ENCODE results near the gene LYPD8. TPM values are rescaled to one million over a fixed set of nuclear protein-coding genes. Genes with fewer than 3 reads are reported as not detected.

Gene LYPD8
- total RNA-seq, 4 donors from 2014 or later = 0.57 TPM; not detected in 3

DNA sequence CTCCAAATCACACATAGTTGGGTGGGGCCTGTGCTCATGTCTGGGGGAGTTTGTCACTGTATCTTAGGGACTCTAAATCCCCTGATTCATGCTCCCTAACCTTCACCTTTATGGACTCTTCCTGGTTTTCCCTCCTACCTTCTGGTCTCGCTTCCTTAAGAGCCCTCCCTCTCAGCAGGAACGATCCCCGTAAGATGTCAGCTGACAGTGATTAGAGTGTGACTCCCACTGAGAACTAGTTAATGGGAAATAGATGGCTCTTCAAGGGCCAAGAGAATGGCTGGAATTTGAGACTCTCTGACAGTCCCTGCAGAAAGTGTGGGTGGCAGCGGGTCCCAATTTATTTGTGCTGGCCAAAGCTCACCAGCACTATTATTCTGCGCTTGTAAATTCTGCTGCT is 22.0 kb downstream of the LYPD8 start:
- Histone ChIP-seq H3K27me3 (peaks cover 0 to 9% (median 0%) of the 10 kb centered on the region in 4 donors), H3K27ac (replicated peaks in 1 of 4) (no peak overlapping the region), H3K4me1 (no peaks in the 10 kb centered on the region), H3K4me3 (no peak overlapping the region), H3K9me3 (no peaks in the 10 kb centered on the region), H3K36me3 (no peaks in the 10 kb centered on the region)
- DNase-seq (ENCODE audit: extremely low spot score) = no peak
- TF ChIP-seq POLR2AphosphoS5 (IDR thresholded peaks at IDR 0.05) (no peak), POLR2A (IDR thresholded peaks at IDR 0.05; ENCODE audit: low read depth) (no peak), EP300 (IDR thresholded peaks at IDR 0.05) (no peak)
- TF ChIP-seq, protein P1, sequence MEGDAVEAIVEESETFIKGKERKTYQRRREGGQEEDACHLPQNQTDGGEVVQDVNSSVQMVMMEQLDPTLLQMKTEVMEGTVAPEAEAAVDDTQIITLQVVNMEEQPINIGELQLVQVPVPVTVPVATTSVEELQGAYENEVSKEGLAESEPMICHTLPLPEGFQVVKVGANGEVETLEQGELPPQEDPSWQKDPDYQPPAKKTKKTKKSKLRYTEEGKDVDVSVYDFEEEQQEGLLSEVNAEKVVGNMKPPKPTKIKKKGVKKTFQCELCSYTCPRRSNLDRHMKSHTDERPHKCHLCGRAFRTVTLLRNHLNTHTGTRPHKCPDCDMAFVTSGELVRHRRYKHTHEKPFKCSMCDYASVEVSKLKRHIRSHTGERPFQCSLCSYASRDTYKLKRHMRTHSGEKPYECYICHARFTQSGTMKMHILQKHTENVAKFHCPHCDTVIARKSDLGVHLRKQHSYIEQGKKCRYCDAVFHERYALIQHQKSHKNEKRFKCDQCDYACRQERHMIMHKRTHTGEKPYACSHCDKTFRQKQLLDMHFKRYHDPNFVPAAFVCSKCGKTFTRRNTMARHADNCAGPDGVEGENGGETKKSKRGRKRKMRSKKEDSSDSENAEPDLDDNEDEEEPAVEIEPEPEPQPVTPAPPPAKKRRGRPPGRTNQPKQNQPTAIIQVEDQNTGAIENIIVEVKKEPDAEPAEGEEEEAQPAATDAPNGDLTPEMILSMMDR (IDR thresholded peaks at IDR 0.05) = no peak
- intact Hi-C loops (cut with DNase I) = no loop called here
- 87% methylated on average over 5 of the region's 5 CpGs for WGBS

DNA sequence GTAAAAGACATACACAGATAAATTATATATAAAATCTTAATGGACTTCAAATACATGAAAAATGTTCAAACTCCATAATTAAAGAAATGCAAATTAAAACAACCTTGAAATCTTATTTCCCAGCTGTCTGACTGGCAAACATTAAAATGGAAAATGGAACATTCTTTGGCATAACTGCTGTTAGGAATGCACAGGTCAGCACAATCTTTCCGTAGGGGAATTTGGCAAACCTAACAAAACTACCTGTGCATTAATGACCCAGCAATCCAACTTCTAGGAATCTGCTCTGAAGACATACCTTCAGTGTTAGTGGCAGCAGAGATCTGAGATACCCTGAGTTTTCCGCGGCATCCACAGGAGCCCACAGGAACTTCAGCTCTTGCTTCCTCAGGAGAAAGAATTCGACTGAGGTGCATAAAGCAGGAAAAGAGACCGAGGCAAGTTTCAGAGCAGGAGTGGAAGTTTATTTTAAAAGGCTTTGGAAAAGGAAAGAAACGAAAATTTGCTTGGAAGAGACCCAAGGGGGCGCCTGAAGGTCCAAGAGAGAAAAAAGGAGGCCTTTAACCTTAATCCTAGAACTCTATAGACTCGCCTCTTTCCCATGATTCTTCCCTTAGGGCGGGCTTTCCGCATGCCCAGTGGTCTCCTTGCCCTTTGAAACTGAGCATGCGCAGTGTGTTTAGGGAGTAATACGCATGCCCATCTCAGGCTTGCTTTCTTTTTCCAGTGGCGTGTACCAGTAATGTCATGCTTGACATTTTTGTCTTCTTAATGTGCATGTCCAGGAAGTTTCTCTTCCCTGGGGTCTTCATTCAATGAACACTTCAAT is 24.8 kb downstream of the LYPD8 start:
- H3K9me3 ChIP-seq = no peaks in the 10 kb centered on the region
- WGBS = 71% methylated on average over 13 of the region's 13 CpGs
- intact Hi-C loops (cut with DNase I) = no loop called here
- no peak overlapping the region for H3K4me3 ChIP-seq
- H3K36me3 ChIP-seq = no peaks in the 10 kb centered on the region
- TF ChIP-seq POLR2AphosphoS5 (IDR thresholded peaks at IDR 0.05) (no peak), EP300 (IDR thresholded peaks at IDR 0.05) (no peak), POLR2A (IDR thresholded peaks at IDR 0.05; ENCODE audit: low read depth) (no peak)
- TF ChIP-seq, protein P1 (IDR thresholded peaks at IDR 0.05) = no peak
- no peaks in the 10 kb centered on the region for H3K4me1 ChIP-seq
- H3K27me3 ChIP-seq = no peaks in the 10 kb centered on the region
- DNase-seq (ENCODE audit: extremely low spot score) = no peak
- no peak overlapping the region for H3K27ac ChIP-seq (replicated peaks in 1 of 4)

DNA sequence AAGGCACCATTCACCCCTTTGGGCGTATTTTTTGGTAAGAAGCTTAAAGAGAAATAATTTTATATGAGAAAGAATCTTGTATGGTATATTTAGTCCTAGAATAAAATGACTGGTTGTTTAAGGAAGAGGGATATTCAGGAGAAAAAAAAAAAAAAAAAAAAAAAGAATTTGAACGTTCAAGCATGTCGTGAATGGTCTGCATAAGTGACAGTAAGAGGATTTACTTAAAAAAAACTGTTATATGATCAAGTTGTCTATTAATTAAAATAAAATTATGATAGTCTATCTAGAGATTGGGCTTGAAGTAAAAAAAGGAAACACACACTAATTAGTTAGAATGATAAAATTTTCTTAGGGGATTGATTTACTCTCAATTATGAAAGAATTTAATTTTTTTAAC is 41.3 kb downstream of the LYPD8 start:
- no peaks in the 10 kb centered on the region for H3K36me3 ChIP-seq
- 34% methylated on average over 3 of the region's 3 CpGs for WGBS
- no peaks in the 10 kb centered on the region for H3K9me3 ChIP-seq
- peaks cover 0 to 4% (median 0%) of the 10 kb centered on the region in 4 donors for H3K27me3 ChIP-seq
- DNase-seq (ENCODE audit: extremely low spot score) = no peak
- no peak overlapping the region for H3K27ac ChIP-seq (replicated peaks in 1 of 4)
- intact Hi-C loops (cut with DNase I) = no loop called here
- TF ChIP-seq, protein P1 (IDR thresholded peaks at IDR 0.05) = no peak
- TF ChIP-seq POLR2AphosphoS5 (IDR thresholded peaks at IDR 0.05) = no peak
- TF ChIP-seq EP300 (IDR thresholded peaks at IDR 0.05) = no peak
- TF ChIP-seq POLR2A (IDR thresholded peaks at IDR 0.05; ENCODE audit: low read depth) = no peak
- no peak overlapping the region for H3K4me3 ChIP-seq
- no peaks in the 10 kb centered on the region for H3K4me1 ChIP-seq

DNA sequence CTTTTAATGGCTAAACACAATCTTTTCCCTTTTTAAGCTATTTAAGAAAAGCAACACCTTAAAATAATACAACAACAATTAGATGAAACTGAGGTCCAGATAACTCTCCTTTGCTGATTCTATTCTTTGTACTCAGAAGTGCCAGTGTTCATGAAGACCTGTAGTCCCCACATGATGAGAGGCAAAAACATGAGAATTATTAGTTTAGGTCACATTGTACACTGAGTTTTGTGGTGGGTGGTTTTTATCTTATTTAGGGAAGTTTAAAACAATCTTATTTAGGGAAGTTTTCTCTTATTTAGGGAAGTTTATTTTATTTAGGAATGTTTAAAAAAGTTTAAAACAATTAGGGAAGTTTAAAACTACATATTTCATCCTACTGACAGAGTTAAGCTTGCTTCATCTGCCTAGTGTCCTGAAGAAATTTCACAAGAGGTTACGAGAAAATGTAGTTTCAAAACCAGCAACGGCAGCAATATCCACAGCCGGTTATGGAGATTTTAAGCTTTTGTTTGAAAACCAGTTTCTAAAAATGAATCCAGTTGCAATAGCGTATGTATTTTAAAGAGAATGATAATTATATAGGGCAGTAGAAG is 45.2 kb downstream of the LYPD8 start:
- Histone ChIP-seq H3K36me3 (no peaks in the 10 kb centered on the region), H3K4me3 (no peak overlapping the region), H3K9me3 (no peaks in the 10 kb centered on the region), H3K4me1 (no peaks in the 10 kb centered on the region), H3K27ac (replicated peaks in 1 of 4) (no peak overlapping the region), H3K27me3 (peaks cover 0 to 12% (median 0%) of the 10 kb centered on the region in 4 donors)
- DNase-seq (ENCODE audit: extremely low spot score) = no peak
- intact Hi-C loops (cut with DNase I) = no loop called here
- no peak for TF ChIP-seq POLR2AphosphoS5 (IDR thresholded peaks at IDR 0.05)
- TF ChIP-seq, protein P1 (IDR thresholded peaks at IDR 0.05) = no peak
- no peak for TF ChIP-seq POLR2A (IDR thresholded peaks at IDR 0.05; ENCODE audit: low read depth)
- no peak for TF ChIP-seq EP300 (IDR thresholded peaks at IDR 0.05)
- WGBS = 67% methylated on average over 4 of the region's 4 CpGs
